Measurements from ENCODE around the gene ARVCF. TPM values are rescaled to one million over a fixed set of nuclear protein-coding genes. Genes with fewer than 3 reads are reported as not detected.

Gene ARVCF
- total RNA-seq, 4 donors from 2014 or later: 47.5 to 98.3 (median 80.6) TPM

DNA sequence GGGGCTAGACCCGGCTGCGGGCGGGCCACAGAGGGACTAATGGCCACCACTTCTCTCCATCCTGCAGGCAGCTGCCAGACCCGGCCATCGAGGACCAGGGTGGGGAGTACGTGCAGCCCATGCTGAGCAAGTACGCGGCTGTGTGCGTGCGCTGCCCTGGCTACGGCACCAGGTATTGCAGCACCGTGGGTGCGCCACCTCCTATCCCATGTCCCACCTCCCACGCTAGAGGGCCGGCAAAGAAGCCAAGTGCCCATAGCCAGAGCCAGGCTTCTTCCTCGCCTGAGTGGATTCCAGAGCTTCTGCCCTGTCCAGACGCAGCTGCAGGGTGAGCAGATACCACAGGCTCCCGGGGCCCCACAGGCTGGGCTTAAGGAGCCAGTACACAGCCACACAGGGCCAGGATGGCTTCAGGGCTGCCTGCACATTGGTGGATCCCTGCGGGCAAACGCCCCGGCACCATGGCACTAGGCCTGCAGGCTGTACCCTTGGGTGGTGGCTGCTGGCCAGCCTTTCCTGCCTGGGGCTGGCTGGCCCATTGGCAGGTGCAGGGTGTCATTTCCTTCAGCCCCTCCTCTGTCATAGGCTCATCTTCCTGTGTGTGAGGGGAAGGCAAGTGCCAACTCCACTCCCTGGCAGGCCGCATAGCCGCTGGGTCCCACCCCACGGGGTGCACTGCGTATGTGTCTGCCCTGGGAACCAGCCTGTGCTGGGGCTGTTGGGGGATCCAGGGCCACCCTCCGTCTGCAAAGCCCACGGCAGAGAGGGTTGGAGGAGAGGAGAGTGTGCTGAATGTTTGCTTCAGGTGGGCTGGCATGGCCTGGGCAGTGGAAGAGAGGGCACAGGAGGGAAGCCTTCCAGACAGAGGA lies 46.9 kb upstream of the ARVCF start:
- Histone ChIP-seq H3K4me3 (no peak overlapping the region), H3K36me3 (peaks cover 0 to 78% (median 13%) of the 10 kb centered on the region in 3 donors), H3K27ac (no peak overlapping the region), H3K27me3 (no peaks in the 10 kb centered on the region), H3K4me1 (no peaks in the 10 kb centered on the region), H3K9me3 (no peaks in the 10 kb centered on the region)
- no peak for DNase-seq (ENCODE audit: low spot score in 2 of 2)
- WGBS, 2 donors: 87 to 89% methylated on average over 13 to 19 of the region's 27 CpGs
- TF ChIP-seq EP300 (IDR thresholded peaks at IDR 0.05) (no peak), POLR2A (IDR thresholded peaks at IDR 0.05) (no peak)
- TF ChIP-seq, protein P1, sequence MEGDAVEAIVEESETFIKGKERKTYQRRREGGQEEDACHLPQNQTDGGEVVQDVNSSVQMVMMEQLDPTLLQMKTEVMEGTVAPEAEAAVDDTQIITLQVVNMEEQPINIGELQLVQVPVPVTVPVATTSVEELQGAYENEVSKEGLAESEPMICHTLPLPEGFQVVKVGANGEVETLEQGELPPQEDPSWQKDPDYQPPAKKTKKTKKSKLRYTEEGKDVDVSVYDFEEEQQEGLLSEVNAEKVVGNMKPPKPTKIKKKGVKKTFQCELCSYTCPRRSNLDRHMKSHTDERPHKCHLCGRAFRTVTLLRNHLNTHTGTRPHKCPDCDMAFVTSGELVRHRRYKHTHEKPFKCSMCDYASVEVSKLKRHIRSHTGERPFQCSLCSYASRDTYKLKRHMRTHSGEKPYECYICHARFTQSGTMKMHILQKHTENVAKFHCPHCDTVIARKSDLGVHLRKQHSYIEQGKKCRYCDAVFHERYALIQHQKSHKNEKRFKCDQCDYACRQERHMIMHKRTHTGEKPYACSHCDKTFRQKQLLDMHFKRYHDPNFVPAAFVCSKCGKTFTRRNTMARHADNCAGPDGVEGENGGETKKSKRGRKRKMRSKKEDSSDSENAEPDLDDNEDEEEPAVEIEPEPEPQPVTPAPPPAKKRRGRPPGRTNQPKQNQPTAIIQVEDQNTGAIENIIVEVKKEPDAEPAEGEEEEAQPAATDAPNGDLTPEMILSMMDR (IDR thresholded peaks at IDR 0.05): no peak

DNA sequence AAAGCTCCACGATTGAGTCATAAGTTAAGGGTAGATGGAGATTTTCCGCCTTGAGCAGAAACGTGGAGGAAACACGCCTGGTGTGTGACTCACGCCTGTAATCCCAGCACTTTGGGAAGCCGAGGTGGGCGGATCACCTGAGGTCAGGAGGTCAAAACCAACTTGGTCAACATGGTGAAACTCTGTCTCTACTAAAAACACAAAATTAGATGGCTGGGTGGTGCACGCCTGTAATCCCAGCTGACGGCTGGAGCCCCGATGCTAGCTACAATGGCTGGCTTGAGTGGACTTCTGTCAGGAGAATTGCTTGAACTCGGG lies 46.1 kb upstream of the ARVCF start:
- no peaks in the 10 kb centered on the region for H3K4me1 ChIP-seq
- H3K36me3 ChIP-seq: peaks cover 0 to 86% (median 19%) of the 10 kb centered on the region in 3 donors
- DNase-seq (ENCODE audit: low spot score in 2 of 2): no peak
- WGBS, 2 donors: 84% methylated on average over 11 of the region's 11 CpGs
- TF ChIP-seq EP300 (IDR thresholded peaks at IDR 0.05): no peak
- TF ChIP-seq, protein P1 (IDR thresholded peaks at IDR 0.05): no peak
- no peak for TF ChIP-seq POLR2A (IDR thresholded peaks at IDR 0.05)
- no peaks in the 10 kb centered on the region for H3K9me3 ChIP-seq
- H3K27me3 ChIP-seq: no peaks in the 10 kb centered on the region
- no peak overlapping the region for H3K4me3 ChIP-seq
- H3K27ac ChIP-seq: no peak overlapping the region

DNA sequence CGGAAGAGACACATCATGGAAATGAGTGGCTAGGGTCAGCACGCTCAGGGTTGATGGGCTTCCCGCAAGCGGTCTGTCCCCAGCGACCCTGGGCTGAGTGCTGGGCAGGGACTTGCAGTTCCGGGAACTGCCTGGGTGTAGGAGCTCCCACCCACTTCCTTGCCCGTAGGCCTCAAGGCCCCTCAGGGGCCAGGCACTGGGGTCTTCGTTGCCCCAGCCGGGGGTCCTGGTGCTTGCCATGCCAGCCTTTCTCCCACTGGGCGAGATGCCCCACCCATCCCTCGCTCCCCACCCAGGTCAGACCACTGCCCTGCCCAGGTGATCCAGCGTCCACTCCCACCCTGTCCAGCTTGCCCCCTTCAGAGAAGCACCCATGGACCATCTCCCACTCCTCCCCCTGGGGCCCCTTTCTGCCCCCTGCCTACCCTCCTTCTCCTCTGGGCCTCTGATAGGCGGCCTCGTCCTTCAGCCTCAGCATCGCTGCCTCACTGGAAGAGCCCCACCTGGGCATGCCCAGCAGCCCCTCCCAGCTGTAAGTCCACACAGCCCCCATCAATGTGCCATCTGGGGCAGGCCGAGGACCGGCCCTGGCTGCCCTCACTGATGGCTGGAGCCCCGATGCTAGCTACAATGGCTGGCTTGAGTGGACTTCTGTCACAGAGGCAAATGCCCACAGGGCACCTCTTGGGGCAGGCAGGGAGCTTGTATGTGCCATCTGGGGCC lies 45.6 kb upstream of the ARVCF start:
- Histone ChIP-seq H3K9me3 (no peaks in the 10 kb centered on the region), H3K4me3 (no peak overlapping the region), H3K36me3 (peaks cover 0 to 91% (median 19%) of the 10 kb centered on the region in 3 donors), H3K27me3 (no peaks in the 10 kb centered on the region), H3K27ac (no peak overlapping the region), H3K4me1 (no peaks in the 10 kb centered on the region)
- WGBS, 2 donors: 86 to 90% methylated on average over 18 of the region's 18 CpGs
- TF ChIP-seq, protein P1 (IDR thresholded peaks at IDR 0.05): no peak
- no peak for TF ChIP-seq EP300 (IDR thresholded peaks at IDR 0.05)
- no peak for TF ChIP-seq POLR2A (IDR thresholded peaks at IDR 0.05)
- DNase-seq (ENCODE audit: low spot score in 2 of 2): no peak

DNA sequence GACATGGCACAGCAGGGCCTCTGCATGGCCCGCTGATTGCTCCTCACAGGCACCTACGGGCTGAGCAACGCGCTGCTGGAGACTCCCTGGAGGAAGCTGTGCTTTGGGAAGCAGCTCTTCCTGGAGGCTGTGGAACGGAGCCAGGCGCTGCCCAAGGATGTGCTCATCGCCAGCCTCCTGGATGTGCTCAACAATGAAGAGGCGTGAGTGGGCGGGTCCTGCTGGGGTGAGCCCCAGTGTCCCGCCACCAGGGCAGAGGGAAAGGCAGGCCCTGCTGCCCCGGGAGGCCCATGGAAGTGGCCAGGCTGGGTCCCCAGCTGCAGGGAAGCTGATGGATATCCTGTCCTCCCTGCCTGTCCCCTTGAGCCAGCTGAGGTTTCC lies 44.8 kb upstream of the ARVCF start:
- peaks cover 0 to 94% (median 19%) of the 10 kb centered on the region in 3 donors for H3K36me3 ChIP-seq
- no peak overlapping the region for H3K4me3 ChIP-seq
- H3K27ac ChIP-seq: no peak overlapping the region
- WGBS, 2 donors: 71 to 94% methylated on average over 3 to 11 of the region's 11 CpGs
- no peaks in the 10 kb centered on the region for H3K27me3 ChIP-seq
- no peaks in the 10 kb centered on the region for H3K9me3 ChIP-seq
- TF ChIP-seq POLR2A (IDR thresholded peaks at IDR 0.05) (no peak), EP300 (IDR thresholded peaks at IDR 0.05) (no peak)
- TF ChIP-seq, protein P1 (IDR thresholded peaks at IDR 0.05): no peak
- DNase-seq (ENCODE audit: low spot score in 2 of 2): no peak
- no peaks in the 10 kb centered on the region for H3K4me1 ChIP-seq
